HepG2 (cell line): Measurements from ENCODE around the gene THY1. TPM values are rescaled to one million over a fixed set of nuclear protein-coding genes. Genes with fewer than 3 reads are reported as not detected.

ENCODE experiments used
- CHD2 ChIP-seq: IDR thresholded peaks from 2 replicates; pipeline ENCODE4 v1.6.1; 2011; ENCODE audit warnings: low read depth, low read length, improper control_type of control experiment
- ERF ChIP-seq: IDR thresholded peaks from 2 replicates; pipeline ENCODE4 v1.6.1; 2018; ENCODE audit warnings: missing biosample characterization, missing genetic modification reagents
- HNF4G ChIP-seq, 2 experiments: sonication (generic) in 1 of 2; formaldehyde crosslinking in 1 of 2; IDR thresholded peaks; 2 replicates each; pipeline versions ENCODE4 v1.4.0 to v1.6.1; 2011 to 2020; ENCODE audit warnings: borderline replicate concordance in 2 of 2, low read depth in 2 of 2, mild to moderate bottlenecking in 2 of 2, low read length in 1 of 2, missing genetic modification reagents in 1 of 2, moderate library complexity in 1 of 2
- MTF1 ChIP-seq: sonication (generic); formaldehyde crosslinking; IDR thresholded peaks from 2 replicates; pipeline ENCODE4 v1.5.0; 2020; ENCODE audit warnings: missing genetic modification reagents
- PHF20 ChIP-seq: sonication (generic); formaldehyde crosslinking; IDR thresholded peaks from 2 replicates; pipeline ENCODE4 v1.5.0; 2020; ENCODE audit warnings: mild to moderate bottlenecking, missing genetic modification reagents
- PHF8 ChIP-seq: sonication (generic); formaldehyde crosslinking; IDR thresholded peaks from 2 replicates; pipeline ENCODE4 v1.5.0; 2020; ENCODE audit warnings: missing genetic modification reagents
- RCOR2 ChIP-seq: IDR thresholded peaks from 2 replicates; pipeline ENCODE4 v1.6.1; 2016; ENCODE audit warnings: missing biosample characterization, missing genetic modification reagents
- RFX5 ChIP-seq: IDR thresholded peaks from 2 replicates; pipeline ENCODE4 v1.6.1; 2011; ENCODE audit warnings: low read depth, low read length, improper control_type of control experiment
- ZNF143 ChIP-seq: sonication (generic); formaldehyde crosslinking; IDR thresholded peaks from 2 replicates; pipeline ENCODE4 v1.4.0; 2020; ENCODE audit warnings: missing genetic modification reagents
- ZNF879 ChIP-seq: sonication (generic); formaldehyde crosslinking; IDR thresholded peaks from 2 replicates; pipeline ENCODE4 v1.8.1; 2023; ENCODE audit warnings: missing genetic modification reagents
- polyA plus RNA-seq, 8 experiments: library from polyadenylated mRNA; depleted of rRNA in 3 of 8; stranded (reverse) in 7 of 8; unstranded in 1 of 8; fragments of >200 nt; fragmentation: Illumina TruSeq in 4 of 8; extraction: Trizol in 4 of 8; gene quantifications; 2 replicates each; pipeline versions ENCODE4 v1.2.1 to v1.2.3, GENCODE V29; 2011 to 2016; ENCODE audit warnings: low read depth in 4 of 8, missing spikeins in 1 of 8, mixed read lengths in 1 of 8; ENCODE audit not compliant: insufficient read depth in 1 of 8
- total RNA-seq, 5 experiments: library from RNA; depleted of rRNA; stranded (reverse); fragments of >200 nt; fragmentation: Illumina TruSeq; extraction: Trizol; gene quantifications; 2 replicates each; pipeline ENCODE4 v1.2.3, GENCODE V29; 2016; ENCODE audit warnings: low read depth in 1 of 5
- TF ChIP-seq, protein P1 (sequence below): sonication (generic); formaldehyde crosslinking; IDR thresholded peaks from 2 replicates; pipeline ENCODE4 v1.5.0; 2020; ENCODE audit warnings: mild to moderate bottlenecking, missing genetic modification reagents, borderline replicate concordance
- TF ChIP-seq, protein P2 (sequence below): sonication (generic); formaldehyde crosslinking; IDR thresholded peaks from 2 replicates; pipeline ENCODE4 v1.5.0; 2020; ENCODE audit warnings: mild to moderate bottlenecking, missing genetic modification reagents
- TF ChIP-seq, protein P3 (sequence below): sonication (generic); formaldehyde crosslinking; IDR thresholded peaks from 2 replicates; pipeline ENCODE4 v1.4.0; 2020; ENCODE audit warnings: missing genetic modification reagents
- TF ChIP-seq, protein P4 (sequence below): sonication (generic); formaldehyde crosslinking; IDR thresholded peaks from 2 replicates; pipeline ENCODE4 v1.4.0; 2020; ENCODE audit warnings: missing genetic modification reagents
- TF ChIP-seq, protein P5 (sequence below): sonication (generic); formaldehyde crosslinking; IDR thresholded peaks from 2 replicates; pipeline ENCODE4 v1.4.0; 2020; ENCODE audit warnings: mild to moderate bottlenecking, missing genetic modification reagents

Gene THY1
- total and polyA plus RNA-seq, 2 of the 13 experiments (the other 11 are each of a cell fraction or from before 2014, with no cell fraction given): not detected

DNA sequence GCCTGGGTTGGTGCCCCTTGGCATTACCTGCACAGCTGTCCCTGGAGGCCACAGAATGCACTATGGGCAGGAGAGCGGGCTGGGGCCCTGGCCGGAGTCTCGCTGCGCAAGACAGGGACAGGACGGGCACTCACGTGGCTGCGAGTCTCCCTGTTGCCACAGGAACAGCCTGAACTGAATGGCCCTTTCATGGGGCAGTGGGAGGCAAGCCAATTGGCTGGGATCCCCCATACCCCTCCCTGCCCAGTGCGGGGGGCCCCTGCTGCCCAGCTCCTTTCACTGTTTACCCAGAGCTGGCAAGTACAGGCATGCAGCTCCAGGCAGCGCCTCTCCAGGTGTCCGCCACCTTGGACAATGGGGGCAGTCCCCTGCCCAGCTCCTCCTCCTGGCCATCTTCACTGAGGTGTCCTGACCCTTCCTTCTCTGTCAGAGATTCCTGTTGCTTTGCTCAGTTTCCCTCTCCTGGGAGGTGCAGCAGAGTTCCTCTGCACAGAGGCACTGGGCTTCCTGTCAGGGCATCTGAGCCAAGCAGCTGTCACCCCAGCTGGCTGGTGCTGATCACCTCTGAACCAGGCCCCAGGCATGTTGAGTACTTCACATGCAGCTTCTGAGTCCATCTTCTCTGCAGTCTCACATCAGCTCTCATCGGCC is 46.6 kb downstream of the THY1 start (continued):
- TF ChIP-seq, protein P1, sequence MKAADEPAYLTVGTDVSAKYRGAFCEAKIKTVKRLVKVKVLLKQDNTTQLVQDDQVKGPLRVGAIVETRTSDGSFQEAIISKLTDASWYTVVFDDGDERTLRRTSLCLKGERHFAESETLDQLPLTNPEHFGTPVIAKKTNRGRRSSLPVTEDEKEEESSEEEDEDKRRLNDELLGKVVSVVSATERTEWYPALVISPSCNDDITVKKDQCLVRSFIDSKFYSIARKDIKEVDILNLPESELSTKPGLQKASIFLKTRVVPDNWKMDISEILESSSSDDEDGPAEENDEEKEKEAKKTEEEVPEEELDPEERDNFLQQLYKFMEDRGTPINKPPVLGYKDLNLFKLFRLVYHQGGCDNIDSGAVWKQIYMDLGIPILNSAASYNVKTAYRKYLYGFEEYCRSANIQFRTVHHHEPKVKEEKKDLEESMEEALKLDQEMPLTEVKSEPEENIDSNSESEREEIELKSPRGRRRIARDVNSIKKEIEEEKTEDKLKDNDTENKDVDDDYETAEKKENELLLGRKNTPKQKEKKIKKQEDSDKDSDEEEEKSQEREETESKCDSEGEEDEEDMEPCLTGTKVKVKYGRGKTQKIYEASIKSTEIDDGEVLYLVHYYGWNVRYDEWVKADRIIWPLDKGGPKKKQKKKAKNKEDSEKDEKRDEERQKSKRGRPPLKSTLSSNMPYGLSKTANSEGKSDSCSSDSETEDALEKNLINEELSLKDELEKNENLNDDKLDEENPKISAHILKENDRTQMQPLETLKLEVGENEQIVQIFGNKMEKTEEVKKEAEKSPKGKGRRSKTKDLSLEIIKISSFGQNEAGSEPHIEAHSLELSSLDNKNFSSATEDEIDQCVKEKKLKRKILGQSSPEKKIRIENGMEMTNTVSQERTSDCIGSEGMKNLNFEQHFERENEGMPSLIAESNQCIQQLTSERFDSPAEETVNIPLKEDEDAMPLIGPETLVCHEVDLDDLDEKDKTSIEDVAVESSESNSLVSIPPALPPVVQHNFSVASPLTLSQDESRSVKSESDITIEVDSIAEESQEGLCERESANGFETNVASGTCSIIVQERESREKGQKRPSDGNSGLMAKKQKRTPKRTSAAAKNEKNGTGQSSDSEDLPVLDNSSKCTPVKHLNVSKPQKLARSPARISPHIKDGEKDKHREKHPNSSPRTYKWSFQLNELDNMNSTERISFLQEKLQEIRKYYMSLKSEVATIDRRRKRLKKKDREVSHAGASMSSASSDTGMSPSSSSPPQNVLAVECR (CRISPR knock-in tag): peak; percentile 87
- TF ChIP-seq, protein P2, sequence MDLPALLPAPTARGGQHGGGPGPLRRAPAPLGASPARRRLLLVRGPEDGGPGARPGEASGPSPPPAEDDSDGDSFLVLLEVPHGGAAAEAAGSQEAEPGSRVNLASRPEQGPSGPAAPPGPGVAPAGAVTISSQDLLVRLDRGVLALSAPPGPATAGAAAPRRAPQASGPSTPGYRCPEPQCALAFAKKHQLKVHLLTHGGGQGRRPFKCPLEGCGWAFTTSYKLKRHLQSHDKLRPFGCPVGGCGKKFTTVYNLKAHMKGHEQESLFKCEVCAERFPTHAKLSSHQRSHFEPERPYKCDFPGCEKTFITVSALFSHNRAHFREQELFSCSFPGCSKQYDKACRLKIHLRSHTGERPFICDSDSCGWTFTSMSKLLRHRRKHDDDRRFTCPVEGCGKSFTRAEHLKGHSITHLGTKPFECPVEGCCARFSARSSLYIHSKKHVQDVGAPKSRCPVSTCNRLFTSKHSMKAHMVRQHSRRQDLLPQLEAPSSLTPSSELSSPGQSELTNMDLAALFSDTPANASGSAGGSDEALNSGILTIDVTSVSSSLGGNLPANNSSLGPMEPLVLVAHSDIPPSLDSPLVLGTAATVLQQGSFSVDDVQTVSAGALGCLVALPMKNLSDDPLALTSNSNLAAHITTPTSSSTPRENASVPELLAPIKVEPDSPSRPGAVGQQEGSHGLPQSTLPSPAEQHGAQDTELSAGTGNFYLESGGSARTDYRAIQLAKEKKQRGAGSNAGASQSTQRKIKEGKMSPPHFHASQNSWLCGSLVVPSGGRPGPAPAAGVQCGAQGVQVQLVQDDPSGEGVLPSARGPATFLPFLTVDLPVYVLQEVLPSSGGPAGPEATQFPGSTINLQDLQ: no peak
- peak; percentile 64; the same call in 1 of the 2 replicates for TF ChIP-seq ERF (CRISPR knock-in tag)
- TF ChIP-seq, protein P3, sequence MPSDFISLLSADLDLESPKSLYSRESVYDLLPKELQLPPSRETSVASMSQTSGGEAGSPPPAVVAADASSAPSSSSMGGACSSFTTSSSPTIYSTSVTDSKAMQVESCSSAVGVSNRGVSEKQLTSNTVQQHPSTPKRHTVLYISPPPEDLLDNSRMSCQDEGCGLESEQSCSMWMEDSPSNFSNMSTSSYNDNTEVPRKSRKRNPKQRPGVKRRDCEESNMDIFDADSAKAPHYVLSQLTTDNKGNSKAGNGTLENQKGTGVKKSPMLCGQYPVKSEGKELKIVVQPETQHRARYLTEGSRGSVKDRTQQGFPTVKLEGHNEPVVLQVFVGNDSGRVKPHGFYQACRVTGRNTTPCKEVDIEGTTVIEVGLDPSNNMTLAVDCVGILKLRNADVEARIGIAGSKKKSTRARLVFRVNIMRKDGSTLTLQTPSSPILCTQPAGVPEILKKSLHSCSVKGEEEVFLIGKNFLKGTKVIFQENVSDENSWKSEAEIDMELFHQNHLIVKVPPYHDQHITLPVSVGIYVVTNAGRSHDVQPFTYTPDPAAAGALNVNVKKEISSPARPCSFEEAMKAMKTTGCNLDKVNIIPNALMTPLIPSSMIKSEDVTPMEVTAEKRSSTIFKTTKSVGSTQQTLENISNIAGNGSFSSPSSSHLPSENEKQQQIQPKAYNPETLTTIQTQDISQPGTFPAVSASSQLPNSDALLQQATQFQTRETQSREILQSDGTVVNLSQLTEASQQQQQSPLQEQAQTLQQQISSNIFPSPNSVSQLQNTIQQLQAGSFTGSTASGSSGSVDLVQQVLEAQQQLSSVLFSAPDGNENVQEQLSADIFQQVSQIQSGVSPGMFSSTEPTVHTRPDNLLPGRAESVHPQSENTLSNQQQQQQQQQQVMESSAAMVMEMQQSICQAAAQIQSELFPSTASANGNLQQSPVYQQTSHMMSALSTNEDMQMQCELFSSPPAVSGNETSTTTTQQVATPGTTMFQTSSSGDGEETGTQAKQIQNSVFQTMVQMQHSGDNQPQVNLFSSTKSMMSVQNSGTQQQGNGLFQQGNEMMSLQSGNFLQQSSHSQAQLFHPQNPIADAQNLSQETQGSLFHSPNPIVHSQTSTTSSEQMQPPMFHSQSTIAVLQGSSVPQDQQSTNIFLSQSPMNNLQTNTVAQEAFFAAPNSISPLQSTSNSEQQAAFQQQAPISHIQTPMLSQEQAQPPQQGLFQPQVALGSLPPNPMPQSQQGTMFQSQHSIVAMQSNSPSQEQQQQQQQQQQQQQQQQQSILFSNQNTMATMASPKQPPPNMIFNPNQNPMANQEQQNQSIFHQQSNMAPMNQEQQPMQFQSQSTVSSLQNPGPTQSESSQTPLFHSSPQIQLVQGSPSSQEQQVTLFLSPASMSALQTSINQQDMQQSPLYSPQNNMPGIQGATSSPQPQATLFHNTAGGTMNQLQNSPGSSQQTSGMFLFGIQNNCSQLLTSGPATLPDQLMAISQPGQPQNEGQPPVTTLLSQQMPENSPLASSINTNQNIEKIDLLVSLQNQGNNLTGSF (CRISPR knock-in tag): no peak
- TF ChIP-seq RFX5: no peak; the same call in 1 of the 2 replicates
- no peak for TF ChIP-seq MTF1 (CRISPR knock-in tag)
- 0 out of 2 replicates have a peak, but pooled peaks have one; percentile 4 for TF ChIP-seq HNF4G (IDR thresholded peaks at IDR 0.05; ENCODE audit: borderline replicate concordance, low read depth, low read length)
- TF ChIP-seq HNF4G (CRISPR knock-in tag; IDR thresholded peaks at IDR 0.05; ENCODE audit: borderline replicate concordance, low read depth): no peak
- no peak for TF ChIP-seq ZNF879 (CRISPR knock-in tag)
- TF ChIP-seq PHF20 (CRISPR knock-in tag): no peak
- no peak for TF ChIP-seq PHF8 (CRISPR knock-in tag)
- TF ChIP-seq CHD2: no peak
- TF ChIP-seq ZNF143: 0 out of 2 replicates have a peak, but pooled peaks have one; percentile 31
- TF ChIP-seq, protein P4, sequence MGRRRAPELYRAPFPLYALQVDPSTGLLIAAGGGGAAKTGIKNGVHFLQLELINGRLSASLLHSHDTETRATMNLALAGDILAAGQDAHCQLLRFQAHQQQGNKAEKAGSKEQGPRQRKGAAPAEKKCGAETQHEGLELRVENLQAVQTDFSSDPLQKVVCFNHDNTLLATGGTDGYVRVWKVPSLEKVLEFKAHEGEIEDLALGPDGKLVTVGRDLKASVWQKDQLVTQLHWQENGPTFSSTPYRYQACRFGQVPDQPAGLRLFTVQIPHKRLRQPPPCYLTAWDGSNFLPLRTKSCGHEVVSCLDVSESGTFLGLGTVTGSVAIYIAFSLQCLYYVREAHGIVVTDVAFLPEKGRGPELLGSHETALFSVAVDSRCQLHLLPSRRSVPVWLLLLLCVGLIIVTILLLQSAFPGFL (CRISPR knock-in tag): no peak
- TF ChIP-seq, protein P5, sequence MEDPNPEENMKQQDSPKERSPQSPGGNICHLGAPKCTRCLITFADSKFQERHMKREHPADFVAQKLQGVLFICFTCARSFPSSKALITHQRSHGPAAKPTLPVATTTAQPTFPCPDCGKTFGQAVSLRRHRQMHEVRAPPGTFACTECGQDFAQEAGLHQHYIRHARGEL (CRISPR knock-in tag): no peak
- no peak for TF ChIP-seq RCOR2 (CRISPR knock-in tag)
